COLO668 (cell line): Measurements from ENCODE around the gene CNGA3.
"Not testable (repeated sequence)": the region's sequence is repeated elsewhere in the genome, so short reads cannot be mapped to it uniquely, and the experiment has no call there.

Source experiments
- DNase-seq: peaks from one replicate; lab custom pipeline; 2025; ENCODE audit not compliant: unreplicated experiment; lab: John Stamatoyannopoulos, UW

Gene CNGA3

GRCh38 chr2:98395977-98396376 lies 49.7 kb downstream of the CNGA3 start:
- DNase-seq = no peak

GRCh38 chr2:98396745-98397355 lies 50.6 kb downstream of the CNGA3 start:
- DNase-seq = no peak

GRCh38 chr2:98399140-98399539 lies 52.9 kb downstream of the CNGA3 start:
- DNase-seq = no peak

GRCh38 chr2:98403878-98404277 lies 57.6 kb downstream of the CNGA3 start:
- DNase-seq = no peak

GRCh38 chr2:98404556-98405250 lies 58.4 kb downstream of the CNGA3 start:
- DNase-seq = no peak

- no peak for DNase-seq
Observed at GRCh38 chr2:98405301-98405700, 59.0 kb downstream of the CNGA3 start.

GRCh38 chr2:98408155-98408554 lies 61.9 kb downstream of the CNGA3 start:
- DNase-seq = no peak

- peak; percentile 33 for DNase-seq
Observed at GRCh38 chr2:98412751-98413458, 66.6 kb downstream of the CNGA3 start.

- not testable (repeated sequence) for DNase-seq
Observed at GRCh38 chr2:98414246-98414645, 68.0 kb downstream of the CNGA3 start.

- DNase-seq = not testable (repeated sequence)
Observed at GRCh38 chr2:98415719-98416248, 69.5 kb downstream of the CNGA3 start.

- DNase-seq = no peak
Observed at GRCh38 chr2:98416383-98417159, 70.3 kb downstream of the CNGA3 start.

GRCh38 chr2:98419544-98419943 lies 73.3 kb downstream of the CNGA3 start:
- no peak for DNase-seq

GRCh38 chr2:98419977-98420725 lies 73.9 kb downstream of the CNGA3 start:
- no peak for DNase-seq

- DNase-seq = no peak
Observed at GRCh38 chr2:98422449-98422848, 76.2 kb downstream of the CNGA3 start.

- no peak for DNase-seq
Observed at GRCh38 chr2:98426771-98427170, 80.5 kb downstream of the CNGA3 start.

- no peak for DNase-seq
Observed at GRCh38 chr2:98432145-98432544, 85.9 kb downstream of the CNGA3 start.

GRCh38 chr2:98433363-98433964 lies 87.2 kb downstream of the CNGA3 start:
- DNase-seq = no peak

GRCh38 chr2:98434492-98434891 lies 88.2 kb downstream of the CNGA3 start:
- DNase-seq = no peak

- peak; percentile 27 for DNase-seq
Observed at GRCh38 chr2:98435670-98436069, 89.4 kb downstream of the CNGA3 start.

- no peak for DNase-seq
Observed at GRCh38 chr2:98436734-98437133, 90.5 kb downstream of the CNGA3 start.
